K562 (cell line): ENCODE measurements around the gene LETM1. TPM values are rescaled to one million over a fixed set of nuclear protein-coding genes. Genes with fewer than 3 reads are reported as not detected.

ENCODE experiments used
- ARID4B ChIP-seq: sonication (generic); formaldehyde crosslinking; IDR thresholded peaks from 2 replicates; pipeline ENCODE4 v1.8.0; 2022; ENCODE audit warnings: mild to moderate bottlenecking, missing genetic modification reagents
- ATF7 ChIP-seq: fragments of 450-650 bp; IDR thresholded peaks from 2 replicates; pipeline ENCODE4 v1.7.1; 2014; ENCODE audit warnings: mild to moderate bottlenecking, moderate library complexity
- CCNT2 ChIP-seq: IDR thresholded peaks from 2 replicates; pipeline ENCODE4 v1.6.1; 2011; ENCODE audit warnings: borderline replicate concordance, low read depth, mild to moderate bottlenecking, moderate library complexity, mixed read lengths, low read length; ENCODE audit not compliant: insufficient read length; ENCODE audit errors: extremely low read depth
- CEBPG ChIP-seq, 3 experiments: fragments of 200-800 bp in 1 of 3; sonication (Bioruptor generic) in 1 of 3; sonication (generic) in 1 of 3; formaldehyde crosslinking in 1 of 3; IDR thresholded peaks in 2 of 3; conservative IDR thresholded peaks in 1 of 3; 2 replicates each; pipeline versions ENCODE4 v1.6.1 to v1.8.0; 2016 to 2022; ENCODE audit warnings: missing compliant biosample characterization in 2 of 3, missing genetic modification characterization in 2 of 3, mild to moderate bottlenecking in 1 of 3, missing genetic modification reagents in 1 of 3
- CREBBP ChIP-seq: IDR thresholded peaks from one replicate; pipeline ENCODE4 v1.6.1; 2012; ENCODE audit warnings: low read depth, mild to moderate bottlenecking, control low read depth, inconsistent platforms, low read length
- ELF4 ChIP-seq: fragments of 450-650 bp; formaldehyde crosslinking; IDR thresholded peaks from 2 replicates; pipeline ENCODE4 v1.4.0; 2022; ENCODE audit warnings: missing genetic modification characterization
- EP300 ChIP-seq: IDR thresholded peaks from 2 replicates; pipeline ENCODE4 v1.6.1; 2012; ENCODE audit warnings: low read length, improper control_type of control experiment
- ETV1 ChIP-seq: fragments of 450-650 bp; conservative IDR thresholded peaks from 2 replicates; pipeline ENCODE4 v1.6.1; 2016; ENCODE audit warnings: missing genetic modification characterization, control low read depth, low read depth, missing compliant biosample characterization
- KLF13 ChIP-seq: fragments of 450-650 bp; IDR thresholded peaks from 2 replicates; pipeline ENCODE4 v1.6.1; 2016; ENCODE audit warnings: missing genetic modification characterization, low read depth, mild to moderate bottlenecking, missing compliant biosample characterization, moderate library complexity, borderline replicate concordance
- KLF16 ChIP-seq: IDR thresholded peaks from 2 replicates; pipeline ENCODE4 v1.6.1; 2016; ENCODE audit warnings: antibody characterized with exemption
- MTA2 ChIP-seq: fragments of 450-650 bp; IDR thresholded peaks from 2 replicates; pipeline ENCODE4 v1.6.1; 2016; ENCODE audit warnings: low read depth
- NR2C2 ChIP-seq, 2 experiments: fragments of 200-800 bp in 1 of 2; sonication (Bioruptor generic) in 1 of 2; sonication (generic) in 1 of 2; formaldehyde crosslinking in 1 of 2; IDR thresholded peaks; 2 replicates each; pipeline versions ENCODE4 v1.6.1 to v1.8.0; 2016 to 2022; ENCODE audit warnings: mild to moderate bottlenecking in 1 of 2, missing compliant biosample characterization in 1 of 2, missing genetic modification characterization in 1 of 2, missing genetic modification reagents in 1 of 2
- PML ChIP-seq: IDR thresholded peaks from 2 replicates; pipeline ENCODE4 v1.6.1; 2012; ENCODE audit warnings: low read length, inconsistent platforms
- POLR2AphosphoS5 ChIP-seq: IDR thresholded peaks from 2 replicates; pipeline ENCODE4 v1.6.1; 2011; ENCODE audit warnings: mild to moderate bottlenecking, low read depth, low read length, moderate library complexity; ENCODE audit not compliant: control insufficient read depth, insufficient read depth
- RBFOX2 ChIP-seq: fragments of 200-400 bp; formaldehyde crosslinking; IDR thresholded peaks from 2 replicates; pipeline ENCODE4 v1.6.1; 2017; ENCODE audit warnings: low read depth, mild to moderate bottlenecking, low read length, moderate library complexity
- SMARCC2 ChIP-seq: fragments of 450-650 bp; IDR thresholded peaks from 2 replicates; pipeline ENCODE4 v1.6.1; 2017; ENCODE audit warnings: antibody characterized with exemption, moderate library complexity, mild to moderate bottlenecking, low read depth
- TAL1 ChIP-seq: fragments of 450-650 bp; IDR thresholded peaks from 2 replicates; pipeline ENCODE4 v1.6.1; 2016; ENCODE audit warnings: mild to moderate bottlenecking
- TEAD1 ChIP-seq, 2 experiments: fragments of 450-650 bp in 1 of 2; sonication (generic) in 1 of 2; formaldehyde crosslinking; IDR thresholded peaks; 2 replicates each; pipeline versions ENCODE4 v1.4.0 to v1.8.0; 2020 to 2022; ENCODE audit warnings: mild to moderate bottlenecking in 2 of 2, missing genetic modification reagents in 1 of 2
- ZNF175 ChIP-seq: fragments of 200-800 bp; sonication (Bioruptor generic); IDR thresholded peaks from 2 replicates; pipeline ENCODE4 v1.6.1; 2016; ENCODE audit warnings: low read depth, mild to moderate bottlenecking, missing genetic modification characterization, missing compliant biosample characterization
- ZNF384 ChIP-seq: IDR thresholded peaks from 2 replicates; pipeline ENCODE4 v1.6.1; 2012; ENCODE audit warnings: low read depth, low read length, improper control_type of control experiment
- ZNF699 ChIP-seq: fragments of 250-450 bp; sonication (Bioruptor Pico); IDR thresholded peaks from 2 replicates; pipeline ENCODE4 v1.8.0; 2021; ENCODE audit warnings: mild to moderate bottlenecking, moderate library complexity; ENCODE audit not compliant: insufficient replicate concordance
- ZNF76 ChIP-seq: fragments of 250-450 bp; sonication (Bioruptor Pico); IDR thresholded peaks from 2 replicates; pipeline ENCODE4 v1.4.0; 2020; ENCODE audit warnings: mild to moderate bottlenecking, moderate library complexity, borderline replicate concordance
- polyA plus RNA-seq, 8 experiments: library from polyadenylated mRNA; depleted of rRNA in 4 of 8; stranded (reverse) in 5 of 8; unstranded in 3 of 8; fragments of >200 nt; fragmentation: Nextera tagmentation in 2 of 8; fragmentation: Illumina TruSeq in 1 of 8; extraction: Ambion mirVana in 2 of 8; extraction: Trizol in 1 of 8; gene quantifications; 2 replicates each; pipeline versions ENCODE4 v1.2.1 to v1.2.3, GENCODE V29; 2011 to 2014; ENCODE audit warnings: inconsistent platforms in 1 of 8, missing spikeins in 1 of 8
- total RNA-seq, 7 experiments: library from RNA; depleted of rRNA in 6 of 7; stranded (reverse); fragments of >200 nt in 6 of 7; fragmentation: Illumina TruSeq in 2 of 7; extraction: Trizol in 2 of 7; gene quantifications; 2 replicates each; pipeline versions ENCODE4 v1.2.1 to v1.2.3, GENCODE V29; 2011 to 2021; ENCODE audit warnings: low replicate concordance in 1 of 7

The LETM1 gene
- total and polyA plus RNA-seq, 9 of the 15 experiments (the other 6 are each of a cell fraction or from before 2014, with no cell fraction given), result 3.9 to 109 (median 35.0) TPM

- TF ChIP-seq ZNF384 (no peak), SMARCC2 (peak; percentile 43; the same call in 1 of the 2 replicates), EP300 (peak; percentile 88; the same call in 1 of the 2 replicates), KLF13 (peak; percentile 51; the same call in 1 of the 2 replicates), MTA2 (peak; percentile 83), ZNF699 (no peak), NR2C2 (CRISPR knock-in tag; IDR thresholded peaks at IDR 0.05) (no peak), NR2C2 (tag; IDR thresholded peaks at IDR 0.05) (0 out of 2 replicates have a peak, but pooled peaks have one; percentile 34), CCNT2 (peak; percentile 85), KLF16 (peak; percentile 78), ELF4 (CRISPR knock-in tag) (peak; percentile 61), ETV1 (tag) (peak; percentile 60), TAL1 (peak; percentile 90), TEAD1 (CRISPR knock-in tag; IDR thresholded peaks at IDR 0.05) (peak in 1 of 2 experiments; percentile 38; a peak in 1 of 4 replicates), ATF7 (no peak), ARID4B (CRISPR knock-in tag) (0 out of 2 replicates have a peak, but pooled peaks have one; percentile 13), ZNF175 (CRISPR knock-in tag) (no peak), CREBBP (no peak), RBFOX2 (peak; percentile 70), CEBPG (CRISPR knock-in tag; IDR thresholded peaks at IDR 0.05) (peak; percentile 35; the same call in 1 of the 2 replicates), CEBPG (tag; conservative IDR thresholded peaks at IDR 0.05 in 1 of 2, IDR thresholded peaks at IDR 0.05 in 1 of 2) (no peak), POLR2AphosphoS5 (peak; percentile 84; the same call in 1 of the 2 replicates), ZNF76 (CRISPR knock-in tag) (0 out of 2 replicates have a peak, but pooled peaks have one; percentile 59), PML (peak; percentile 75; the same call in 1 of the 2 replicates)
These were observed 71.0 kb downstream of the LETM1 start (continued) for GRCh38 chr4:1784789-1785591.
